PC-9 (cell line): ENCODE measurements around the gene RCAN1.

ENCODE experiments used
- CTCF ChIP-seq: fragments of 200-600 bp; sonication (generic); conservative IDR thresholded peaks from 2 replicates; pipeline ENCODE4 v1.6.1; 2017; ENCODE audit warnings: mixed run types, antibody characterized with exemption, mild to moderate bottlenecking, moderate library complexity
- EZH2 ChIP-seq: fragments of 200-600 bp; sonication (generic); IDR thresholded peaks from 2 replicates; pipeline ENCODE4 v1.8.0; 2017; ENCODE audit warnings: antibody characterized with exemption, low read depth

GRCh38 chr21:34647555-34647954 is 32.6 kb upstream of the RCAN1 start:
- TF ChIP-seq CTCF (no peak), EZH2 (no peak)
